MCF 10A (cell line): Measurements from ENCODE around the gene EPO. TPM values are rescaled to one million over a fixed set of nuclear protein-coding genes. Genes with fewer than 3 reads are reported as not detected.
"Not testable (repeated sequence)": the region's sequence is repeated elsewhere in the genome, so short reads cannot be mapped to it uniquely, and the experiment has no call there.

Experiments
- BruUV-seq: library from RNA; stranded (reverse); fragments of 400-500 nt; replicated peaks from 2 replicates; lab custom pipeline; 2021; lab: Mats Ljungman, UMichigan
- CTCF ChIA-PET: fragments of 300-600 bp; sonication (Branson Sonifier 250); formaldehyde crosslinking; extraction: SDS; loops from one replicate; lab custom pipeline; 2021; ENCODE audit warnings: antibody characterized with exemption, inconsistent platforms; lab: Yijun Ruan, JAX
- POLR2A ChIA-PET: fragments of 300-600, 350-650 bp; sonication (Branson Sonifier 250); formaldehyde crosslinking; extraction: SDS; loops from one replicate; lab custom pipeline; 2020; ENCODE audit warnings: antibody characterized with exemption, inconsistent platforms; lab: Yijun Ruan, JAX
- DNase-seq: peaks from one replicate; pipeline ENCODE4 v3.0.0-alpha.2; 2018; ENCODE audit not compliant: unreplicated experiment
- H3K27ac Mint-ChIP-seq: one replicate; pipeline ENCODE4 v1.8.0; 2022; ENCODE audit warnings: mild to moderate bottlenecking, low read depth, mixed read lengths; ENCODE audit not compliant: unreplicated experiment
- H3K27me3 Mint-ChIP-seq: one replicate; pipeline ENCODE4 v1.8.0; 2022; ENCODE audit warnings: mixed read lengths; ENCODE audit not compliant: insufficient read depth, unreplicated experiment
- H3K36me3 Mint-ChIP-seq: one replicate; pipeline ENCODE4 v1.8.0; 2022; ENCODE audit warnings: mild to moderate bottlenecking, moderate library complexity, mixed read lengths; ENCODE audit not compliant: insufficient read depth, unreplicated experiment
- H3K4me1 Mint-ChIP-seq: one replicate; pipeline ENCODE4 v1.8.0; 2022; ENCODE audit warnings: mixed read lengths; ENCODE audit not compliant: insufficient read depth, unreplicated experiment
- H3K4me3 Mint-ChIP-seq: one replicate; pipeline ENCODE4 v1.8.0; 2022; ENCODE audit warnings: mild to moderate bottlenecking, moderate library complexity, mixed read lengths; ENCODE audit not compliant: unreplicated experiment
- H3K9me3 Mint-ChIP-seq: one replicate; pipeline ENCODE4 v1.8.0; 2022; ENCODE audit warnings: mixed read lengths; ENCODE audit not compliant: unreplicated experiment
- intact Hi-C: fragments of 100-400 bp; cut with micrococcal nuclease; formaldehyde crosslinking; loops from 2 replicates; pipeline ENCODE4 v1.14.1; 2022
- total RNA-seq: library from RNA; stranded (reverse); gene quantifications from 2 replicates; pipeline ENCODE4 v1.2.3, GENCODE V29; 2022
- TF ChIP-seq, protein P1 (sequence below): fragments of 200-600 bp; IDR thresholded peaks from one replicate; pipeline ENCODE4 v1.8.0; 2022; ENCODE audit warnings: antibody characterized with exemption, mild to moderate bottlenecking; ENCODE audit not compliant: unreplicated experiment

The EPO gene
- total RNA-seq, 1 experiment from 2014 or later: not detected

DNA sequence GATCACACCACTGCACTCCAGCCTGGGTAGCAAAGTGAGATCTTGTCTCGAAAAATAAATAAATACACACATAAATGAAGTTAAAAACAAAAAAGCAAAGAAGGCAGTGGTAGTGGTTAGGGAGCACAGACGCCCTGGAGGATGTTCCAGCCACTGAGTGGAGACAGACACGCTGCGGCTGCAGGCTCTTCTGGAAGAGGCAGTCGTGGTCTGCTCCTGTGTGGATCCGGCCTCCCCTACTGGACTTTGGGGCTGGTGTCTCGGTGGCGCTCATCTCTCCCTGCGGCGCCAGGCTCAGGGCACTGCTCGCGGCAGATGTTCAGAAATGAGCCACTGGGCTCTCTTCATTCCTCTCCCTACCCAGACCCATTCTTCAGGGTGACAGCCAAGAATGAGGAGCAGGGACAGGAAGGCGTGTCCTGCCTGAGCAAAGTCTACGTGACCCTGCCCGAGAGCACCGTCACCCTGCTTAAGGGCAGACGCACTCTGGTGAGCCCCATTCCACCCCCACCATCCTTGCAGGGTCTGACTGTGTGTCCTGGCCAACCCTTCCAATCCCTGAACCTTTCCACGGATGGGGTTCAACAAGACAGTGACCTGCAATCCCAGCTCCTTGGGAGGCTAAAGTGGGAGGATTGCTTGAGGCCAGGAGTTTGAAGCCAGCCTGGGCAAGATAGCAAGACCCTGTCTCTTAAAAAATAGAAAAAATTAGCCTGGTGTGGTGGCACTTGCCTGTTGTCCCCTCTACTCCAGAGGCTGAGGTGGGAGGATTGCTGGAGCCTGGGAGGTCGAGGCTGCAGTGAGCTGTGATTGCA lies 39.3 kb downstream of the EPO start:
- BruUV-seq: no TSS peak
- POLR2A ChIA-PET: no interaction called here
- CTCF ChIA-PET: interaction anchor here (0.6 to 0.7 kb wide), 2 partner anchors 40 to 54 kb away, joined by 3 read pairs; partner anchors contain the start of gene POP7
- Mint-ChIP-seq H3K4me3 (no peak overlapping the region), H3K27me3 (no peaks in the 10 kb centered on the region), H3K27ac (no peak overlapping the region), H3K4me1 (no peaks in the 10 kb centered on the region), H3K36me3 (peaks cover 6% of the 10 kb centered on the region), H3K9me3 (no peaks in the 10 kb centered on the region)
- DNase-seq: no peak
- intact Hi-C loops: no loop called here
- TF ChIP-seq, protein P1, sequence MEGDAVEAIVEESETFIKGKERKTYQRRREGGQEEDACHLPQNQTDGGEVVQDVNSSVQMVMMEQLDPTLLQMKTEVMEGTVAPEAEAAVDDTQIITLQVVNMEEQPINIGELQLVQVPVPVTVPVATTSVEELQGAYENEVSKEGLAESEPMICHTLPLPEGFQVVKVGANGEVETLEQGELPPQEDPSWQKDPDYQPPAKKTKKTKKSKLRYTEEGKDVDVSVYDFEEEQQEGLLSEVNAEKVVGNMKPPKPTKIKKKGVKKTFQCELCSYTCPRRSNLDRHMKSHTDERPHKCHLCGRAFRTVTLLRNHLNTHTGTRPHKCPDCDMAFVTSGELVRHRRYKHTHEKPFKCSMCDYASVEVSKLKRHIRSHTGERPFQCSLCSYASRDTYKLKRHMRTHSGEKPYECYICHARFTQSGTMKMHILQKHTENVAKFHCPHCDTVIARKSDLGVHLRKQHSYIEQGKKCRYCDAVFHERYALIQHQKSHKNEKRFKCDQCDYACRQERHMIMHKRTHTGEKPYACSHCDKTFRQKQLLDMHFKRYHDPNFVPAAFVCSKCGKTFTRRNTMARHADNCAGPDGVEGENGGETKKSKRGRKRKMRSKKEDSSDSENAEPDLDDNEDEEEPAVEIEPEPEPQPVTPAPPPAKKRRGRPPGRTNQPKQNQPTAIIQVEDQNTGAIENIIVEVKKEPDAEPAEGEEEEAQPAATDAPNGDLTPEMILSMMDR: no peak

DNA sequence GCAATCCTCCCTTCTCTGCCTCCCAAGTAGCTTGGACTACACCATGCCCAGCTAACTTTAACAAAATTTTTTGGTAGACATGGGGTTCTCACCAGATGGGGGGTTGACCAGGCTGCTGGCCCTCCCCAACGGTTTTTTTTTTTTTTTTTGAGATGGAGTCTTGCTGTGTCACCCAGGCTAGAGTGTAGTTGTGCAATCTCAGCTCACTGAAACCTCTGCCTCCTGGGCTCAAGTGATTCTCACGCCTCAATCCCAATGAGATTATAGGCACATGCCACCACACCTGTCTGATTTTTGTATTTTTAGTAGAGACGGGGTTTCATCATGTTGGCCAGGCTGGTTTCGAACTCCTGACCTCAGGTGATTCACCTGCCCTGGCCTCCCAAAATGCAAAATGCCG lies 42.6 kb downstream of the EPO start:
- H3K4me1 Mint-ChIP-seq, H3K27ac Mint-ChIP-seq, H3K9me3 Mint-ChIP-seq, POLR2A ChIA-PET, H3K4me3 Mint-ChIP-seq, intact Hi-C loops, H3K27me3 Mint-ChIP-seq, BruUV-seq, H3K36me3 Mint-ChIP-seq: not testable (repeated sequence)
- peak; percentile 22 for DNase-seq
- CTCF ChIA-PET: interaction anchor here (0.6 to 1.7 kb wide), 3 partner anchors 38 to 306 kb away, joined by 3 to 7 read pairs (median 3); partner anchors contain the start of gene SLC12A9

DNA sequence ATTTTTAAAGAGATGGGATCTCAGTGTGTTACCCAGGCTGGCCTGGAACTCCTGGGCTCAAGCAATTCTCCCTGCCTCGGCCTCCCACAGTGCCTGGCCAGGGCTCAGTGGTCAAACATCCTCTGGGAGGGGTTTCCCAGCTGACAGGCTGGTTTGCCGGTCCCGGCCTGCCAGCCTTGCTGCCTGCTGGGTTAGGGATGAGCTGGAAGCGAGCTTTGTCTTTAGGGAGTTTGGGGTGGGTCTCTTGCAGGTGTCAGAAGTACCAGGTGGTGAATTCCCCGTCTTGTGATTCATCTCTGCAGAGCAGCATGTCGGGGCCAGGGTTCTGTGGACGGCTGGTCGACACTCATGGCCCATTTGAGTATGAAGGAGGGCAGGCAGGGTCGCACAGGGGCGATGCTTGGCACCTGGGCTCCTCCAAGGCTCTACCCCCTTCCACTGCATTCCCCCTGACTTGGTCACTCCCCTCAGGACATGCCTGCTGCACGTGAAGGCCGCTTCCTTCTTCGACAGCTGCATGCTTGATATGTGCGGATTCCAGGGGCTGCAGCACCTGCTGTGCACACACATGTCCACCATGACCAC lies 43.4 kb downstream of the EPO start:
- ChIA-PET CTCF (interaction anchor here (0.6 to 1.7 kb wide), 6 partner anchors 37 to 306 kb away, joined by 3 to 7 read pairs (median 3); partner anchors contain the start of genes POP7 and SLC12A9), POLR2A (no interaction called here)
- H3K9me3 Mint-ChIP-seq: no peaks in the 10 kb centered on the region
- intact Hi-C loops: no loop called here
- DNase-seq: peak; percentile 11
- no peak overlapping the region for H3K27ac Mint-ChIP-seq
- TF ChIP-seq, protein P1: no peak
- no peak overlapping the region for H3K4me3 Mint-ChIP-seq
- peaks cover 6% of the 10 kb centered on the region for H3K36me3 Mint-ChIP-seq
- BruUV-seq: no TSS peak
- H3K4me1 Mint-ChIP-seq: no peaks in the 10 kb centered on the region
- no peaks in the 10 kb centered on the region for H3K27me3 Mint-ChIP-seq

DNA sequence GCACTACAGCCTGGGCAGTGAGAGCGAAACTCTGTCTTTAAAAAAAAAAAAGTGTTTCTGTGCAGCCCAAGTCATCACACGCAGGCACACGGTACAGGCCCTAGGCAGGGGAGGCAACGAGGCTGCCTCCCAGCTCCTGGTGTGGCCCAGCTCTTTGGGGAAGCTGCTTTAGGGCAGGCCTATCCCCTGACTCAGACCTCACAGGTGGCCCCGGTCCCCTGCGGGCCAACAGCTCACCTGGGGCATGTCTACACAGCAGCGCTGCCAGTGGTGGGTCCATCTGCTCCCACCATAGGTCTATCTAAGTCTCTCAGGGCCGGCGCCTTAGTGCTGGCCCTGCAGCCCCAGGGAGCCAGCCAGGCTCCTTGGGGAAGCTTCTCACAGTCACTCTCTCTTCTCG lies 44.6 kb downstream of the EPO start:
- ChIA-PET CTCF (interaction anchor here (0.6 to 1.5 kb wide), 5 partner anchors 59 to 252 kb away, joined by 3 to 4 read pairs (median 3); partner anchors contain the start of gene POP7), POLR2A (interaction anchor here (1.3 kb wide), 1 partner anchor 37 kb away, joined by 5 read pairs; no protein-coding TSS in a partner anchor)
- no peak for DNase-seq
- H3K27ac Mint-ChIP-seq: no peak overlapping the region
- H3K9me3 Mint-ChIP-seq: no peaks in the 10 kb centered on the region
- H3K4me3 Mint-ChIP-seq: no peak overlapping the region
- BruUV-seq: no TSS peak
- no peaks in the 10 kb centered on the region for H3K27me3 Mint-ChIP-seq
- TF ChIP-seq, protein P1: no peak
- H3K4me1 Mint-ChIP-seq: peaks cover 4% of the 10 kb centered on the region
- H3K36me3 Mint-ChIP-seq: no peaks in the 10 kb centered on the region
- intact Hi-C loops: no loop called here
